ENCODE measurements around the gene RALGDS.

GRCh38 chr9:133073086-133074014, 47.7 kb downstream of the RALGDS start:
- TF ChIP-seq CTCF (IDR thresholded peaks at IDR 0.05) (no peak), POLR2A (IDR thresholded peaks at IDR 0.05) (no peak)

Data from esophagus squamous epithelium (tissue), 4 donors.